ENCODE data around the gene USF1. TPM values are rescaled to one million over a fixed set of nuclear protein-coding genes. Genes with fewer than 3 reads are reported as not detected.
A peak's percentile ranks its signal among the peaks of the same experiment; 100 is the strongest.

USF1 gene
- 49.2 and 51.2 TPM in 2 replicates for total RNA-seq (2014; rRNA removed; shearing (Covaris generic))
- 109 and 173 TPM in 2 replicates for polyA plus RNA-seq (2014; cell fraction: nucleus; rRNA removed)

GRCh38 chr1:161045736-161046604 is at the start of gene USF1:
Gene USF1 (minus strand): TSS chr1:161045977. CDS start chr1:161043275, 2,702 bp downstream.
- DNase-seq (ENCODE audit: extremely low read depth, low read depth) = peak; percentile 97

GRCh38 chr1:161095230-161095629 is 49.5 kb upstream of the USF1 start:
- DNase-seq (ENCODE audit: extremely low read depth, low read depth) = no peak

- DNase-seq (ENCODE audit: extremely low read depth, low read depth) = no peak
Observed at GRCh38 chr1:161094481-161094880, 48.7 kb upstream of the USF1 start.

- DNase-seq (ENCODE audit: extremely low read depth, low read depth) = no peak
Observed at GRCh38 chr1:161092621-161093028, 46.8 kb upstream of the USF1 start.

- DNase-seq (ENCODE audit: extremely low read depth, low read depth) = no peak
Observed at GRCh38 chr1:161091796-161092507, 46.2 kb upstream of the USF1 start.

- DNase-seq (ENCODE audit: extremely low read depth, low read depth) = no peak
Observed at GRCh38 chr1:161091093-161091492, 45.3 kb upstream of the USF1 start.

- no peak for DNase-seq (ENCODE audit: extremely low read depth, low read depth)
Observed at GRCh38 chr1:161090617-161091016, 44.8 kb upstream of the USF1 start.

GRCh38 chr1:161089938-161090337 is 44.2 kb upstream of the USF1 start:
- no peak for DNase-seq (ENCODE audit: extremely low read depth, low read depth)

GRCh38 chr1:161089251-161089924 is 43.6 kb upstream of the USF1 start, which contains the start of gene NECTIN4:
Gene NECTIN4 (minus strand): TSS chr1:161089558. CDS start chr1:161089296, 262 bp downstream.
- no peak for DNase-seq (ENCODE audit: extremely low read depth, low read depth)

GRCh38 chr1:161088587-161089110 is 42.9 kb upstream of the USF1 start:
- DNase-seq (ENCODE audit: extremely low read depth, low read depth) = no peak

GRCh38 chr1:161086457-161086856 is 40.7 kb upstream of the USF1 start:
- DNase-seq (ENCODE audit: extremely low read depth, low read depth) = no peak

GRCh38 chr1:161085165-161085564 is 39.4 kb upstream of the USF1 start:
- DNase-seq (ENCODE audit: extremely low read depth, low read depth) = no peak

- DNase-seq (ENCODE audit: extremely low read depth, low read depth) = no peak
Observed at GRCh38 chr1:161084597-161084988, 38.8 kb upstream of the USF1 start.

GRCh38 chr1:161083748-161084596 is 38.2 kb upstream of the USF1 start:
- no peak for DNase-seq (ENCODE audit: extremely low read depth, low read depth)

- DNase-seq (ENCODE audit: extremely low read depth, low read depth) = peak; percentile 43
Observed at GRCh38 chr1:161082996-161083747, 37.4 kb upstream of the USF1 start.

- DNase-seq (ENCODE audit: extremely low read depth, low read depth) = no peak
Observed at GRCh38 chr1:161082483-161082882, 36.7 kb upstream of the USF1 start.

GRCh38 chr1:161081519-161081918 is 35.7 kb upstream of the USF1 start:
- no peak for DNase-seq (ENCODE audit: extremely low read depth, low read depth)

GRCh38 chr1:161080441-161081405 is 34.9 kb upstream of the USF1 start:
- no peak for DNase-seq (ENCODE audit: extremely low read depth, low read depth)
